Upper lobe of left lung (tissue), 6 donors: ENCODE data around the gene MAPK8IP3. TPM values are rescaled to one million over a fixed set of nuclear protein-coding genes. Genes with fewer than 3 reads are reported as not detected.

Source experiments
- ATAC-seq, 2 donors: fragments of 200-7000 bp; cut with Tn5 transposase; one replicate each; pipeline ENCODE4 v1.9.1; 2022; ENCODE audit warnings: mild to moderate bottlenecking in 2 of 2, moderate library complexity in 2 of 2; ENCODE audit not compliant: low FRiP score in 2 of 2
- DNase-seq, 2 donors: peaks; one replicate each; pipeline ENCODE4 v3.0.0-alpha.2; 2019 to 2020
- H3K27ac ChIP-seq, 4 donors: fragments of 200-600 bp; sonication (generic); one replicate each; pipeline ENCODE4 v1.5.1; 2016 to 2019
- H3K27me3 ChIP-seq, 4 donors: fragments of 200-600 bp; sonication (generic); one replicate each; pipeline ENCODE4 v1.5.1; 2017 to 2019
- H3K36me3 ChIP-seq, 4 donors: fragments of 200-600 bp; sonication (generic); one replicate each; pipeline ENCODE4 v1.5.1; 2016 to 2019
- H3K4me1 ChIP-seq, 4 donors: fragments of 200-600 bp; sonication (generic); one replicate each; pipeline ENCODE4 v1.5.1; 2018 to 2019
- H3K4me3 ChIP-seq, 4 donors: fragments of 200-600 bp; sonication (generic); one replicate each; pipeline ENCODE4 v1.5.1; 2017 to 2019; ENCODE audit warnings: mild to moderate bottlenecking in 2 of 4, moderate library complexity in 1 of 4
- H3K9me3 ChIP-seq, 4 donors: fragments of 200-600 bp; sonication (generic); one replicate each; pipeline ENCODE4 v1.5.1; 2018 to 2019
- CTCF ChIP-seq, 6 experiments: fragments of 450-650 bp in 4 of 6; fragments of 200-600 bp in 2 of 6; sonication (generic) in 2 of 6; IDR thresholded peaks; one replicate each; pipeline ENCODE4 v1.5.1; 2016 to 2019; ENCODE audit warnings: antibody characterized with exemption in 6 of 6
- EP300 ChIP-seq, 4 donors: sonication (generic); formaldehyde crosslinking; IDR thresholded peaks; one replicate each; pipeline ENCODE4 v1.5.1; 2017; ENCODE audit warnings: antibody characterized with exemption in 4 of 4, control low read depth in 2 of 4
- POLR2A ChIP-seq, 4 donors: fragments of 450-650 bp; IDR thresholded peaks; one replicate each; pipeline ENCODE4 v1.5.1; 2016 to 2017; ENCODE audit warnings: antibody characterized with exemption in 4 of 4, mild to moderate bottlenecking in 2 of 4
- POLR2AphosphoS5 ChIP-seq, 2 donors: sonication (generic); formaldehyde crosslinking; IDR thresholded peaks; one replicate each; pipeline ENCODE4 v1.5.1; 2017; ENCODE audit warnings: antibody characterized with exemption in 2 of 2
- WGBS, 2 donors: methylation state at CpG; one replicate each; pipeline ENCODE4 v1.1.5; 2017 to 2018; 5-methylcytosine and 5-hydroxymethylcytosine counted together
- total RNA-seq, 6 donors: library from RNA; depleted of rRNA in 4 of 6; stranded (reverse); fragments of >200 nt in 4 of 6; gene quantifications; one replicate each; pipeline versions ENCODE4 v1.1.0 to v1.2.1, GENCODE V29; 2016 to 2021
- donor health status: DM: no; HTN: no; CAD: no; lungs with moderate emphysema.
- donor health status: DM: no; HTN: yes; CAD: no; lungs with severe emphysema.

Gene MAPK8IP3
- total RNA-seq, 6 donors from 2014 or later: 46.4 to 505 (median 71.9) TPM

- ATAC-seq (no peak), DNase-seq (no peak)
- no peaks in the 10 kb centered on the region for H3K9me3 ChIP-seq
- H3K27me3 ChIP-seq: no peaks in the 10 kb centered on the region
- no peak overlapping the region for H3K4me3 ChIP-seq
- WGBS, 2 donors: 95 to 98% methylated on average over 13 to 23 of the region's 23 CpGs
- H3K36me3 ChIP-seq: peaks cover 73 to 100% (median 96%) of the 10 kb centered on the region in 4 donors
- no peaks in the 10 kb centered on the region for H3K4me1 ChIP-seq
- TF ChIP-seq POLR2A (IDR thresholded peaks at IDR 0.05) (no peak), POLR2AphosphoS5 (IDR thresholded peaks at IDR 0.05) (no peak), CTCF (IDR thresholded peaks at IDR 0.05) (no peak), EP300 (IDR thresholded peaks at IDR 0.05) (no peak)
- no peak overlapping the region for H3K27ac ChIP-seq
These were observed 37.2 kb upstream of the MAPK8IP3 start for GRCh38 chr16:1668612-1669319.

DNA sequence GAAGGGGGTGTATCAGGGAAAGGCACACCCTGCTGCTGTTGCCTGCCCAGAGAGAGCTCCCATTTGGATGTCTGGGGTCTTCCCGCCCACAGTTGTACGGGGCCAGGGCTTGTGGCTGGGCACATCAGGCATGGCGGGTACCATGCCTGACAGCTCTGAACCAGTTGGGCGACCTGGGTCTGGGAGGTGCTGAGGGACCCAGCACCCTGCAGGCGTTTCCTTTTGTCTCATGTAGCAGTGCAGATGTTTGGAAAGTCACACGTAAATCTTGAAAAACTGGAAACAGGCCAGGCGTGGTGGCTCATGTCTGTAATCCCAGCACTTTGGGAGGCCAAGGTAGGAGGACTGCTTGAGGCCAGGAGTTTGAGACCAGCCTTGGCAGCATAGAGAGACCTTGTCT is 36.3 kb upstream of the MAPK8IP3 start:
- TF ChIP-seq POLR2AphosphoS5 (IDR thresholded peaks at IDR 0.05) (no peak), EP300 (IDR thresholded peaks at IDR 0.05) (no peak), CTCF (IDR thresholded peaks at IDR 0.05) (no peak), POLR2A (IDR thresholded peaks at IDR 0.05) (no peak)
- Histone ChIP-seq H3K4me1 (no peaks in the 10 kb centered on the region), H3K36me3 (peaks cover 66 to 100% (median 95%) of the 10 kb centered on the region in 4 donors), H3K4me3 (no peak overlapping the region), H3K27ac (no peak overlapping the region), H3K27me3 (no peaks in the 10 kb centered on the region), H3K9me3 (no peaks in the 10 kb centered on the region)
- no peak for ATAC-seq
- DNase-seq: no peak
- 92 to 94% methylated on average over 2 to 7 of the region's 7 CpGs for WGBS, 2 donors

- no peaks in the 10 kb centered on the region for H3K4me1 ChIP-seq
- H3K36me3 ChIP-seq: peaks cover 62 to 100% (median 95%) of the 10 kb centered on the region in 4 donors
- TF ChIP-seq POLR2A (IDR thresholded peaks at IDR 0.05) (no peak), EP300 (IDR thresholded peaks at IDR 0.05) (no peak), POLR2AphosphoS5 (IDR thresholded peaks at IDR 0.05) (no peak), CTCF (IDR thresholded peaks at IDR 0.05) (no peak)
- no peaks in the 10 kb centered on the region for H3K27me3 ChIP-seq
- H3K9me3 ChIP-seq: no peaks in the 10 kb centered on the region
- 94% methylated on average over 18 to 19 of the region's 19 CpGs for WGBS, 2 donors
- H3K27ac ChIP-seq: no peak overlapping the region
- DNase-seq: no peak
- ATAC-seq: no peak
- no peak overlapping the region for H3K4me3 ChIP-seq
These were observed 35.6 kb upstream of the MAPK8IP3 start for GRCh38 chr16:1670371-1670770.

GRCh38 chr16:1670866-1671265 is 35.1 kb upstream of the MAPK8IP3 start:
- TF ChIP-seq CTCF (IDR thresholded peaks at IDR 0.05) (no peak), EP300 (IDR thresholded peaks at IDR 0.05) (no peak), POLR2A (IDR thresholded peaks at IDR 0.05) (no peak), POLR2AphosphoS5 (IDR thresholded peaks at IDR 0.05) (no peak)
- ATAC-seq: no peak
- Histone ChIP-seq H3K4me1 (no peaks in the 10 kb centered on the region), H3K36me3 (peaks cover 60 to 97% (median 92%) of the 10 kb centered on the region in 4 donors), H3K4me3 (no peak overlapping the region), H3K9me3 (no peaks in the 10 kb centered on the region), H3K27ac (no peak overlapping the region), H3K27me3 (no peaks in the 10 kb centered on the region)
- no peak for DNase-seq
- WGBS, 2 donors: 90 to 96% methylated on average over 2 to 7 of the region's 7 CpGs
